CD8-positive, alpha-beta memory T cell (primary cell): ENCODE results near the gene TSPYL1. TPM values are rescaled to one million over a fixed set of nuclear protein-coding genes. Genes with fewer than 3 reads are reported as not detected.
"Not testable (repeated sequence)": the region's sequence is repeated elsewhere in the genome, so short reads cannot be mapped to it uniquely, and the experiment has no call there.

ENCODE experiments used
- CTCF ChIA-PET: fragments of 350-600 bp; sonication (Branson Sonifier 250); formaldehyde crosslinking; loops from one replicate; lab custom pipeline; 2021; ENCODE audit warnings: antibody characterized with exemption; lab: Charles Lee
- POLR2A ChIA-PET: fragments of 350-600 bp; sonication (Branson Sonifier 250); formaldehyde crosslinking; loops from one replicate; lab custom pipeline; 2021; ENCODE audit warnings: antibody characterized with exemption; lab: Charles Lee
- DNase-seq, 5 donors: peaks; one replicate each; pipeline versions ENCODE4 v3.0.0 to v3.0.0-alpha.2; 2020 to 2022; ENCODE audit warnings: mixed read lengths in 1 of 5
- H3K27ac ChIP-seq: one replicate; pipeline ENCODE4 v1.7.0; 2013; ENCODE audit warnings: low read depth, mild to moderate bottlenecking, low read length, moderate library complexity
- H3K27me3 ChIP-seq: 2 replicates; pipeline ENCODE4 v1.7.0; 2013; ENCODE audit warnings: low read length, mild to moderate bottlenecking; ENCODE audit not compliant: insufficient read depth, poor library complexity, severe bottlenecking
- H3K36me3 ChIP-seq: 2 replicates; pipeline ENCODE4 v1.7.0; 2013; ENCODE audit warnings: mild to moderate bottlenecking, low read length, moderate library complexity; ENCODE audit not compliant: insufficient read depth
- H3K4me1 ChIP-seq: 2 replicates; pipeline ENCODE4 v1.7.0; 2013; ENCODE audit warnings: mild to moderate bottlenecking, low read length, moderate library complexity; ENCODE audit not compliant: insufficient read depth
- H3K4me3 ChIP-seq: 2 replicates; pipeline ENCODE4 v1.7.0; 2013; ENCODE audit warnings: mild to moderate bottlenecking, low read length
- H3K9me3 ChIP-seq: 2 replicates; pipeline ENCODE4 v1.7.0; 2013; ENCODE audit warnings: mild to moderate bottlenecking, low read length
- H3K27ac Mint-ChIP-seq, 8 donors: one replicate each; pipeline ENCODE4 v1.8.0; 2020 to 2021; ENCODE audit warnings: mixed read lengths in 8 of 8, mild to moderate bottlenecking in 6 of 8, inconsistent platforms in 3 of 8, moderate library complexity in 3 of 8
- H3K27me3 Mint-ChIP-seq, 2 donors: one replicate each; pipeline ENCODE4 v1.8.0; 2020 to 2021; ENCODE audit warnings: mixed read lengths in 2 of 2, mild to moderate bottlenecking in 1 of 2, moderate library complexity in 1 of 2
- H3K36me3 Mint-ChIP-seq, 3 donors: one replicate each; pipeline ENCODE4 v1.8.0; 2020 to 2021; ENCODE audit warnings: mixed read lengths in 3 of 3, inconsistent platforms in 1 of 3, mild to moderate bottlenecking in 1 of 3
- H3K4me1 Mint-ChIP-seq, 3 donors: one replicate each; pipeline ENCODE4 v1.8.0; 2020 to 2021; ENCODE audit warnings: mixed read lengths in 3 of 3, inconsistent platforms in 1 of 3, mild to moderate bottlenecking in 1 of 3
- H3K4me3 Mint-ChIP-seq, 7 donors: one replicate each; pipeline ENCODE4 v1.8.0; 2020 to 2021; ENCODE audit warnings: mixed read lengths in 7 of 7, mild to moderate bottlenecking in 6 of 7, moderate library complexity in 4 of 7, inconsistent platforms in 2 of 7
- H3K9me3 Mint-ChIP-seq, 5 donors: one replicate each; pipeline ENCODE4 v1.8.0; 2020 to 2022; ENCODE audit warnings: mixed read lengths in 5 of 5, mild to moderate bottlenecking in 3 of 5, moderate library complexity in 2 of 5, inconsistent platforms in 1 of 5
- polyA plus RNA-seq: library from polyadenylated mRNA; unstranded; fragments of 300-500 nt; fragmentation: Illumina TruSeq; gene quantifications from one replicate; pipeline ENCODE4 v1.2.3, GENCODE V29; 2021
- total RNA-seq, 2 experiments: library from RNA; stranded (reverse); gene quantifications; one replicate each; pipeline ENCODE4 v1.2.3, GENCODE V29; 2021

The TSPYL1 gene
- total and polyA plus RNA-seq, 3 experiments from 2014 or later: 50.5 to 57.4 (median 56.6) TPM

- no peak overlapping the region for H3K27ac ChIP-seq
- CTCF ChIA-PET: interaction anchor here (1.9 kb wide), 1 partner anchor 36 kb away, joined by 7 read pairs; no protein-coding TSS in a partner anchor
- POLR2A ChIA-PET: no interaction called here
- no peak overlapping the region for H3K27ac Mint-ChIP-seq
- no peak for DNase-seq
- peaks cover 0 to 5% (median 0%) of the 10 kb centered on the region in 3 donors for H3K36me3 Mint-ChIP-seq
- H3K4me3 ChIP-seq: no peak overlapping the region
- H3K4me1 Mint-ChIP-seq: no peaks in the 10 kb centered on the region
- H3K9me3 Mint-ChIP-seq: no peaks in the 10 kb centered on the region
- no peaks in the 10 kb centered on the region for H3K27me3 ChIP-seq
- H3K36me3 ChIP-seq: no peaks in the 10 kb centered on the region
- no peaks in the 10 kb centered on the region for H3K4me1 ChIP-seq
- H3K4me3 Mint-ChIP-seq: no peak overlapping the region
- H3K27me3 Mint-ChIP-seq: no peaks in the 10 kb centered on the region
- no peaks in the 10 kb centered on the region for H3K9me3 ChIP-seq
Observed at GRCh38 chr6:116323863-116324262, 44.1 kb upstream of the TSPYL1 start.

GRCh38 chr6:116321933-116322332, 42.2 kb upstream of the TSPYL1 start:
- H3K9me3 Mint-ChIP-seq, H3K4me1 Mint-ChIP-seq, H3K27me3 ChIP-seq, H3K27me3 Mint-ChIP-seq, H3K4me3 Mint-ChIP-seq, DNase-seq, H3K36me3 Mint-ChIP-seq, POLR2A ChIA-PET, H3K36me3 ChIP-seq, H3K9me3 ChIP-seq, H3K4me3 ChIP-seq, H3K27ac ChIP-seq, H3K4me1 ChIP-seq: not testable (repeated sequence)
- peak overlapping the region in 1 of 8 donors; percentile 45 for H3K27ac Mint-ChIP-seq
- CTCF ChIA-PET: interaction anchor here (1.4 kb wide), 1 partner anchor 33 kb away, joined by 3 read pairs; no protein-coding TSS in a partner anchor

DNA sequence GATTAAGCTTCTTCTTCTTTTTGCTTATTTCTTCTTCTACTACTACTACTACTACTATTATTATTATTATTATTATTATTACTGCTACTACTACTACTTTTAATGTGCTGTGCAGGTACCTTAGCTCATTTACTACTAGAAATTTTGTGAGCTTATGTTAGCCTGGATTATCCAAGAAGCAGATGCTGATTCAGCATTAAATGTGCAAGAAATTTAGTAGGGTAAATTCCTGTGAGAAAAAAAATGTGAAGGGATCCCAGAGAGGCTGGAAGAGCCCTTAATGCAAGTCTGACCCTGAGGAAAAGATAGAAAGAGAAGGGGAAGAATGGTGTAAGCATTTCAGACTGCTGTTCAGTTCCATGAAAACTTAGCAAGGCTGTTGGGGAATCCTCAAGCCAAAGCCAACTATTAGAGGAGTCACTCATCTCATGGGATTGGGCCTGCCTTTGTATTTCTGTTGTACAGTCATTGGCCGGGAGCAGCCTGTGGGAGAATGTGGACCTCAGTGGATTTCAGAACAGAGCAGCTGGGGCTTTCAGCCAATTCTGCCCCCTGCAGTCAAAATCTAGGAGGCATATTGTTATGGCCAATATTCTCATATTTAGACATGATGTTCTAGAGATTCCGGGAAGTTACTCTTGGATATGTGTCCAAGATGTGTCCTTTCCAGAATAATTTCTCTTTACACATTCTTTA, 37.2 kb upstream of the TSPYL1 start:
- CTCF ChIA-PET: interaction anchor here (1.4 kb wide), 1 partner anchor 23 kb away, joined by 3 read pairs; no protein-coding TSS in a partner anchor
- Mint-ChIP-seq H3K4me1 (no peaks in the 10 kb centered on the region), H3K27ac (no peak overlapping the region), H3K9me3 (no peaks in the 10 kb centered on the region), H3K36me3 (peaks cover 0 to 2% (median 0%) of the 10 kb centered on the region in 3 donors), H3K4me3 (no peak overlapping the region), H3K27me3 (no peaks in the 10 kb centered on the region)
- H3K4me1 ChIP-seq: no peaks in the 10 kb centered on the region
- no peaks in the 10 kb centered on the region for H3K36me3 ChIP-seq
- no peak overlapping the region for H3K4me3 ChIP-seq
- no peaks in the 10 kb centered on the region for H3K9me3 ChIP-seq
- no peaks in the 10 kb centered on the region for H3K27me3 ChIP-seq
- no peak for DNase-seq
- H3K27ac ChIP-seq: no peak overlapping the region
- POLR2A ChIA-PET: no interaction called here

GRCh38 chr6:116314878-116315277, 35.1 kb upstream of the TSPYL1 start:
- ChIA-PET CTCF (no interaction called here), POLR2A (no interaction called here)
- H3K36me3 ChIP-seq: no peaks in the 10 kb centered on the region
- no peaks in the 10 kb centered on the region for H3K4me1 Mint-ChIP-seq
- no peak for DNase-seq
- H3K36me3 Mint-ChIP-seq: peaks cover 3 to 10% (median 9%) of the 10 kb centered on the region in 3 donors
- no peak overlapping the region for H3K4me3 ChIP-seq
- H3K4me3 Mint-ChIP-seq: no peak overlapping the region
- H3K27me3 ChIP-seq: no peaks in the 10 kb centered on the region
- H3K27ac Mint-ChIP-seq: peak overlapping the region in 1 of 8 donors; percentile 35
- no peak overlapping the region for H3K27ac ChIP-seq
- H3K4me1 ChIP-seq: no peaks in the 10 kb centered on the region
- H3K27me3 Mint-ChIP-seq: peaks cover 0 to 3% of the 10 kb centered on the region in 2 donors
- H3K9me3 Mint-ChIP-seq: no peaks in the 10 kb centered on the region
- H3K9me3 ChIP-seq: no peaks in the 10 kb centered on the region

DNA sequence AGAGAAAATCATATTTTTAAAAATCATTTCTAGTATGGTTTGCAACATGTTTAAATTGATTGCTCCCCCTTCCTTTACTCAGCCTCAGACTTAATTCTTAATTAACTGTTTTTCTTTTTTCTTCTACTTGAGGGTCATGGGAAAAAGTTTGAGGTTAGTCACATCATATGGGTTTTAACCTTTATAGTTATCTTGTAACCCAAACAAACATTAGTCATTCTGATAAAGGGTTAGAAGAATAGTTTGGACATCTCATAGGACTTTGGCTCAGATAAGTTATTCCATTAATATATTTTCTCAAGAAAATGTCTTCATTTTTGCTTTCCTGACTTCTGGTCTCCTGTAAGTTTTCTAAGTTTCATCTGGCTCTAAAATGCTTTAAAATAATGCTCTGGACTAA, 34.5 kb upstream of the TSPYL1 start:
- CTCF ChIA-PET: no interaction called here
- Histone ChIP-seq H3K27me3 (no peaks in the 10 kb centered on the region), H3K4me3 (no peak overlapping the region), H3K27ac (no peak overlapping the region), H3K9me3 (no peaks in the 10 kb centered on the region), H3K36me3 (no peaks in the 10 kb centered on the region), H3K4me1 (no peaks in the 10 kb centered on the region)
- H3K27ac Mint-ChIP-seq: no peak overlapping the region
- H3K9me3 Mint-ChIP-seq: no peaks in the 10 kb centered on the region
- POLR2A ChIA-PET: no interaction called here
- no peaks in the 10 kb centered on the region for H3K4me1 Mint-ChIP-seq
- H3K36me3 Mint-ChIP-seq: peaks cover 3 to 10% (median 6%) of the 10 kb centered on the region in 3 donors
- H3K27me3 Mint-ChIP-seq: peaks cover 0 to 3% of the 10 kb centered on the region in 2 donors
- DNase-seq: no peak
- H3K4me3 Mint-ChIP-seq: no peak overlapping the region

- Histone ChIP-seq H3K9me3 (no peaks in the 10 kb centered on the region), H3K27me3 (no peaks in the 10 kb centered on the region), H3K4me3 (no peak overlapping the region), H3K4me1 (no peaks in the 10 kb centered on the region), H3K36me3 (no peaks in the 10 kb centered on the region), H3K27ac (no peak overlapping the region)
- Mint-ChIP-seq H3K36me3 (peaks cover 3 to 10% (median 6%) of the 10 kb centered on the region in 3 donors), H3K27ac (no peak overlapping the region), H3K4me3 (no peak overlapping the region), H3K9me3 (no peaks in the 10 kb centered on the region), H3K27me3 (peaks cover 0 to 3% of the 10 kb centered on the region in 2 donors), H3K4me1 (no peaks in the 10 kb centered on the region)
- DNase-seq: no peak
- POLR2A ChIA-PET: no interaction called here
- CTCF ChIA-PET: interaction anchor here (1.2 kb wide), 1 partner anchor 26 kb away, joined by 5 read pairs; no protein-coding TSS in a partner anchor
Observed at GRCh38 chr6:116313101-116313776, 33.5 kb upstream of the TSPYL1 start.

DNA sequence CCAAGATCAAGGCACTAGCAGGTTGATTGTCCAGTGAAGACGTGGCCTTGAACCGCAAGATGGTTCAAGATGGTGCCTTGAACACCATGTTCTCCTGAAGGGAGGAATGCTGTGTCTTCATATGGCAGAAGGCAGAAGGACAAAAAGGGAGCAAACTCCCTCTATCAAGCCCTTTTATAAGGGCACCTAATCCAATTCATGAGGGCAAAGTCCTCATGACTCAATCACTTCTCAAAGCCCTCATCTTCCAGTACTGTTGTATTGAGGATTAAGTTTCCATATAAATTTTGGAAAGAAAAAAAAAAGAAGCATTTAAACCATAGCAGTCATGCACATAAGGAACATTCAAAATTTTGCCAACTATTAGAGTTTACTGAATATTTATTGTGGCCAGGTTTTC, 29.9 kb upstream of the TSPYL1 start:
- Mint-ChIP-seq H3K36me3 (peaks cover 3 to 10% (median 9%) of the 10 kb centered on the region in 3 donors), H3K9me3 (no peaks in the 10 kb centered on the region), H3K27me3 (peaks cover 0 to 3% of the 10 kb centered on the region in 2 donors), H3K4me1 (no peaks in the 10 kb centered on the region), H3K4me3 (no peak overlapping the region), H3K27ac (peak overlapping the region in 1 of 8 donors; percentile 37)
- Histone ChIP-seq H3K27ac (no peak overlapping the region), H3K27me3 (no peaks in the 10 kb centered on the region), H3K36me3 (no peaks in the 10 kb centered on the region), H3K4me1 (no peaks in the 10 kb centered on the region), H3K4me3 (no peak overlapping the region), H3K9me3 (no peaks in the 10 kb centered on the region)
- no peak for DNase-seq
- CTCF ChIA-PET: no interaction called here
- POLR2A ChIA-PET: no interaction called here

DNA sequence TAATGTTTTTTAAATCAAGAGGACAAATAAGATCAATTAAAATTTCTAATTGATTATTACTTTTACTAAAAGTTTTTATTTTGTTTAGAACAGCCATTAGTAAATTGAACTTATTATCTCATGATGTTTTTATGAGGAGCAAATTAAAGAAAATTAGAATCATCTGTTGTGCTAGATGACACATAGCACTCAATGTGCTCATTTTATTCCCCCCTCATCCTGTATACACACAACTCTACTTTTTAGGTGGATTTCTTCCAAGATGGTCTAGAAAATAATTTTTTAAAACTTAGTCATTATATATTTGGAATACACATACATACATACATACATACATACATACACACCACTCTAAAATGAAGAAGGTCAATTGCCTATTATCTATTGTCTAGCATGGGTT, 29.3 kb upstream of the TSPYL1 start:
- Histone ChIP-seq H3K4me1 (no peaks in the 10 kb centered on the region), H3K4me3 (no peak overlapping the region), H3K36me3 (no peaks in the 10 kb centered on the region), H3K27ac (no peak overlapping the region), H3K27me3 (no peaks in the 10 kb centered on the region), H3K9me3 (no peaks in the 10 kb centered on the region)
- Mint-ChIP-seq H3K36me3 (peaks cover 3 to 10% (median 9%) of the 10 kb centered on the region in 3 donors), H3K27ac (no peak overlapping the region), H3K4me3 (no peak overlapping the region), H3K27me3 (peaks cover 0 to 3% of the 10 kb centered on the region in 2 donors), H3K9me3 (no peaks in the 10 kb centered on the region), H3K4me1 (no peaks in the 10 kb centered on the region)
- DNase-seq: no peak
- POLR2A ChIA-PET: no interaction called here
- CTCF ChIA-PET: no interaction called here
